Brain microvascular endothelial cell (primary cell): ENCODE data around the gene ATXN10.

Experiments
- DNase-seq: peaks from one replicate; pipeline ENCODE4 v3.0.0-alpha.2; 2020
- H3K27ac ChIP-seq: fragments of 250-450 bp; sonication (Bioruptor Pico); 2 replicates; pipeline ENCODE4 v1.5.1; 2020; ENCODE audit warnings: mild to moderate bottlenecking, moderate library complexity
- H3K27me3 ChIP-seq: fragments of 250-450 bp; sonication (Bioruptor Pico); replicated peaks from 2 replicates; pipeline ENCODE4 v1.5.1; 2020; ENCODE audit warnings: mild to moderate bottlenecking
- H3K36me3 ChIP-seq: fragments of 250-450 bp; sonication (Bioruptor Pico); replicated peaks from 2 replicates; pipeline ENCODE4 v1.5.1; 2020; ENCODE audit warnings: mild to moderate bottlenecking
- H3K4me3 ChIP-seq: 2 replicates; pipeline ENCODE4 v1.5.1; 2011; ENCODE audit warnings: low read depth, mild to moderate bottlenecking, control low read depth, low read length, moderate library complexity
- CTCF ChIP-seq: IDR thresholded peaks from 2 replicates; pipeline ENCODE4 v1.5.1; 2011; ENCODE audit warnings: low read depth, mild to moderate bottlenecking, moderate library complexity, low read length, control low read depth, inconsistent platforms; ENCODE audit errors: missing control alignments
- in situ Hi-C: cut with HindIII; loops from 2 replicates; pipeline ENCODE4 v1.10.0; 2017; ENCODE audit warnings: low sequenced_read_pairs, low pct_ligation_motif_present

ATXN10 gene

GRCh38 chr22:45684752-45685574 is 13.3 kb downstream of the ATXN10 start:
- H3K4me3 ChIP-seq, result no peak overlapping the region
- peak overlapping the region; percentile 54 for H3K27ac ChIP-seq
- no peak for DNase-seq
- H3K27me3 ChIP-seq, result no peaks in the 10 kb centered on the region
- H3K36me3 ChIP-seq, result peaks cover 2% of the 10 kb centered on the region
- in situ Hi-C loops, result no loop called here
- TF ChIP-seq CTCF, result no peak

GRCh38 chr22:45686004-45686403 is 14.4 kb downstream of the ATXN10 start:
- Histone ChIP-seq H3K27me3 (no peaks in the 10 kb centered on the region), H3K36me3 (peaks cover 2% of the 10 kb centered on the region), H3K27ac (peak overlapping the region; percentile 32), H3K4me3 (no peak overlapping the region)
- TF ChIP-seq CTCF, result no peak
- in situ Hi-C loops, result no loop called here
- peak; percentile 24 for DNase-seq

- peak overlapping the region; percentile 64 for H3K27ac ChIP-seq
- H3K27me3 ChIP-seq, result no peaks in the 10 kb centered on the region
- no peak for TF ChIP-seq CTCF
- no peak for DNase-seq
- H3K4me3 ChIP-seq, result no peak overlapping the region
- in situ Hi-C loops, result no loop called here
- H3K36me3 ChIP-seq, result peaks cover 2% of the 10 kb centered on the region
Measured at GRCh38 chr22:45686836-45687235, 15.2 kb downstream of the ATXN10 start.

GRCh38 chr22:45688600-45689080 is 17.0 kb downstream of the ATXN10 start:
- no peak overlapping the region for H3K4me3 ChIP-seq
- peak overlapping the region; percentile 64 for H3K27ac ChIP-seq
- TF ChIP-seq CTCF, result no peak
- H3K27me3 ChIP-seq, result no peaks in the 10 kb centered on the region
- H3K36me3 ChIP-seq, result peaks cover 7% of the 10 kb centered on the region
- in situ Hi-C loops, result no loop called here
- peak; percentile 76 for DNase-seq

GRCh38 chr22:45689211-45689610 is 17.6 kb downstream of the ATXN10 start:
- TF ChIP-seq CTCF, result no peak
- H3K27ac ChIP-seq, result peak overlapping the region; percentile 64
- no peak overlapping the region for H3K4me3 ChIP-seq
- no peak for DNase-seq
- in situ Hi-C loops, result no loop called here
- no peaks in the 10 kb centered on the region for H3K27me3 ChIP-seq
- H3K36me3 ChIP-seq, result peaks cover 11% of the 10 kb centered on the region

- DNase-seq, result no peak
- no peaks in the 10 kb centered on the region for H3K27me3 ChIP-seq
- no peak for TF ChIP-seq CTCF
- in situ Hi-C loops, result no loop called here
- H3K4me3 ChIP-seq, result no peak overlapping the region
- H3K36me3 ChIP-seq, result peaks cover 14% of the 10 kb centered on the region
- no peak overlapping the region for H3K27ac ChIP-seq
Measured at GRCh38 chr22:45690008-45690407, 18.4 kb downstream of the ATXN10 start.
